Upper lobe of left lung (tissue), 4 donors: ENCODE results near the gene MYOF.

Experiments
- EP300 ChIP-seq, 4 donors: sonication (generic); formaldehyde crosslinking; IDR thresholded peaks; one replicate each; pipeline ENCODE4 v1.5.1; 2017; ENCODE audit warnings: antibody characterized with exemption in 4 of 4, control low read depth in 2 of 4
- POLR2A ChIP-seq, 4 donors: fragments of 450-650 bp; IDR thresholded peaks; one replicate each; pipeline ENCODE4 v1.5.1; 2016 to 2017; ENCODE audit warnings: antibody characterized with exemption in 4 of 4, mild to moderate bottlenecking in 2 of 4
- POLR2AphosphoS5 ChIP-seq, 2 donors: sonication (generic); formaldehyde crosslinking; IDR thresholded peaks; one replicate each; pipeline ENCODE4 v1.5.1; 2017; ENCODE audit warnings: antibody characterized with exemption in 2 of 2
- TF ChIP-seq, protein P1 (sequence below), 6 experiments: fragments of 450-650 bp in 4 of 6; fragments of 200-600 bp in 2 of 6; sonication (generic) in 2 of 6; IDR thresholded peaks; one replicate each; pipeline ENCODE4 v1.5.1; 2016 to 2019; ENCODE audit warnings: antibody characterized with exemption in 6 of 6

DNA sequence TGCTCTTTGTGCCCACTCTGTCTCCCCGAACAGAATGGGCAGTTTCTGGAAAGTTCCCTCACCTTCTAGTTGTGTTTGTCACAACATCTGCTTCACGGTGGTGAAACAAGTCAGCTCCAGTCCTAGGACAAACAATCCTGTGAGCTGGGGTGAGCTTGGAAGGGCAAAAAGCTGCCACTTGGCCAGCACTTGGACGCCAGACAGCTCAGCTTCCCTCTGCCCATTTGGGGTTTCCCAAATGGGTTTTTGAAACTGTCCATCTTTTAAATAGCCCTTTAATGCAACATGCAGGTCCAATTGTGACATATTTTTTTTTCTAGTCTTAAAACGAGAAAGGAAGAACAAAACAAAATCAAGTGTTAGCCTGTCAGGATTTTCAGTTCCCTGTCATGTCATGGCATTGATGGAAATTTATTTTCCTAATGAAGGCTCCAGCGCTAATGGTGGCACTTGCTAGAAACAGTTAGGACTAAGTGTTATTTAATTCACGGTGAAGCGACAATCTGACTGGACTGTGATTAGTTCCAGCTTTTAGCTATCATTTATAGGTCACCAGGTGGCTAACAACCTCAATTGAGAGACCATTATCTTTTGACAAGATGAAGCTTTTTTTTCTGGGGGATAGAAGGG lies 181.7 kb downstream of the MYOF start:
- TF ChIP-seq, protein P1, sequence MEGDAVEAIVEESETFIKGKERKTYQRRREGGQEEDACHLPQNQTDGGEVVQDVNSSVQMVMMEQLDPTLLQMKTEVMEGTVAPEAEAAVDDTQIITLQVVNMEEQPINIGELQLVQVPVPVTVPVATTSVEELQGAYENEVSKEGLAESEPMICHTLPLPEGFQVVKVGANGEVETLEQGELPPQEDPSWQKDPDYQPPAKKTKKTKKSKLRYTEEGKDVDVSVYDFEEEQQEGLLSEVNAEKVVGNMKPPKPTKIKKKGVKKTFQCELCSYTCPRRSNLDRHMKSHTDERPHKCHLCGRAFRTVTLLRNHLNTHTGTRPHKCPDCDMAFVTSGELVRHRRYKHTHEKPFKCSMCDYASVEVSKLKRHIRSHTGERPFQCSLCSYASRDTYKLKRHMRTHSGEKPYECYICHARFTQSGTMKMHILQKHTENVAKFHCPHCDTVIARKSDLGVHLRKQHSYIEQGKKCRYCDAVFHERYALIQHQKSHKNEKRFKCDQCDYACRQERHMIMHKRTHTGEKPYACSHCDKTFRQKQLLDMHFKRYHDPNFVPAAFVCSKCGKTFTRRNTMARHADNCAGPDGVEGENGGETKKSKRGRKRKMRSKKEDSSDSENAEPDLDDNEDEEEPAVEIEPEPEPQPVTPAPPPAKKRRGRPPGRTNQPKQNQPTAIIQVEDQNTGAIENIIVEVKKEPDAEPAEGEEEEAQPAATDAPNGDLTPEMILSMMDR (IDR thresholded peaks at IDR 0.05), result no peak
- TF ChIP-seq POLR2AphosphoS5 (IDR thresholded peaks at IDR 0.05) (no peak), POLR2A (IDR thresholded peaks at IDR 0.05) (no peak), EP300 (IDR thresholded peaks at IDR 0.05) (no peak)
